PFSK-1 (cell line): Measurements from ENCODE around the gene OR4C6. TPM values are rescaled to one million over a fixed set of nuclear protein-coding genes. Genes with fewer than 3 reads are reported as not detected.

Experiments
- FOXP2 ChIP-seq: optimal IDR thresholded peaks from 2 replicates; pipeline ENCODE3; 2011; ENCODE audit warnings: borderline replicate concordance, control low read depth, inconsistent platforms; ENCODE audit not compliant: insufficient read depth; ENCODE audit errors: extremely low read length, extremely low read depth
- POLR2AphosphoS5 ChIP-seq: IDR thresholded peaks from 2 replicates; pipeline ENCODE4 v1.6.1; 2012; ENCODE audit warnings: low read depth, mild to moderate bottlenecking, control low read depth, low read length, moderate library complexity
- SIN3A ChIP-seq: IDR thresholded peaks from 2 replicates; pipeline ENCODE4 v1.6.1; 2012; ENCODE audit warnings: mild to moderate bottlenecking, low read length, moderate library complexity, borderline replicate concordance; ENCODE audit not compliant: insufficient read depth
- TAF1 ChIP-seq: IDR thresholded peaks from 2 replicates; pipeline ENCODE4 v1.6.1; 2012; ENCODE audit warnings: low read length, control low read depth, borderline replicate concordance; ENCODE audit not compliant: insufficient read depth
- polyA plus RNA-seq: library from polyadenylated mRNA; unstranded; fragments of >200 nt; gene quantifications from one replicate; pipeline ENCODE4 v1.2.1, GENCODE V29; 2012; ENCODE audit warnings: low read depth, missing spikeins; ENCODE audit not compliant: insufficient read length
- TF ChIP-seq, protein P1 (sequence below), 2 experiments: IDR thresholded peaks; 2 replicates each; pipeline versions ENCODE4 v1.6.1 to v1.8.0; 2011 to 2012; ENCODE audit warnings: low read depth in 2 of 2, low read length in 2 of 2, control low read depth in 1 of 2, inconsistent platforms in 1 of 2, mild to moderate bottlenecking in 1 of 2, moderate library complexity in 1 of 2; ENCODE audit not compliant: insufficient read depth in 1 of 2

OR4C6 gene
- polyA plus RNA-seq = not detected

GRCh38 chr11:55661901-55662300, at the start of gene OR4C6:
Gene OR4C6 (plus strand): TSS chr11:55662201. CDS start chr11:55665167, 2,966 bp downstream.
- TF ChIP-seq TAF1 (no peak), FOXP2 (no peak), POLR2AphosphoS5 (no peak), SIN3A (no peak)

GRCh38 chr11:55624531-55624930, 37.5 kb upstream of the OR4C6 start:
- no peak for TF ChIP-seq POLR2AphosphoS5
- TF ChIP-seq, protein P1, sequence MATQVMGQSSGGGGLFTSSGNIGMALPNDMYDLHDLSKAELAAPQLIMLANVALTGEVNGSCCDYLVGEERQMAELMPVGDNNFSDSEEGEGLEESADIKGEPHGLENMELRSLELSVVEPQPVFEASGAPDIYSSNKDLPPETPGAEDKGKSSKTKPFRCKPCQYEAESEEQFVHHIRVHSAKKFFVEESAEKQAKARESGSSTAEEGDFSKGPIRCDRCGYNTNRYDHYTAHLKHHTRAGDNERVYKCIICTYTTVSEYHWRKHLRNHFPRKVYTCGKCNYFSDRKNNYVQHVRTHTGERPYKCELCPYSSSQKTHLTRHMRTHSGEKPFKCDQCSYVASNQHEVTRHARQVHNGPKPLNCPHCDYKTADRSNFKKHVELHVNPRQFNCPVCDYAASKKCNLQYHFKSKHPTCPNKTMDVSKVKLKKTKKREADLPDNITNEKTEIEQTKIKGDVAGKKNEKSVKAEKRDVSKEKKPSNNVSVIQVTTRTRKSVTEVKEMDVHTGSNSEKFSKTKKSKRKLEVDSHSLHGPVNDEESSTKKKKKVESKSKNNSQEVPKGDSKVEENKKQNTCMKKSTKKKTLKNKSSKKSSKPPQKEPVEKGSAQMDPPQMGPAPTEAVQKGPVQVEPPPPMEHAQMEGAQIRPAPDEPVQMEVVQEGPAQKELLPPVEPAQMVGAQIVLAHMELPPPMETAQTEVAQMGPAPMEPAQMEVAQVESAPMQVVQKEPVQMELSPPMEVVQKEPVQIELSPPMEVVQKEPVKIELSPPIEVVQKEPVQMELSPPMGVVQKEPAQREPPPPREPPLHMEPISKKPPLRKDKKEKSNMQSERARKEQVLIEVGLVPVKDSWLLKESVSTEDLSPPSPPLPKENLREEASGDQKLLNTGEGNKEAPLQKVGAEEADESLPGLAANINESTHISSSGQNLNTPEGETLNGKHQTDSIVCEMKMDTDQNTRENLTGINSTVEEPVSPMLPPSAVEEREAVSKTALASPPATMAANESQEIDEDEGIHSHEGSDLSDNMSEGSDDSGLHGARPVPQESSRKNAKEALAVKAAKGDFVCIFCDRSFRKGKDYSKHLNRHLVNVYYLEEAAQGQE (IDR thresholded peaks at IDR 0.05; ENCODE audit: insufficient read depth in 1 of 2, low read depth in 2 of 2, low read length in 2 of 2) = no peak
- no peak for TF ChIP-seq FOXP2
- no peak for TF ChIP-seq SIN3A
- TF ChIP-seq TAF1 = no peak

DNA sequence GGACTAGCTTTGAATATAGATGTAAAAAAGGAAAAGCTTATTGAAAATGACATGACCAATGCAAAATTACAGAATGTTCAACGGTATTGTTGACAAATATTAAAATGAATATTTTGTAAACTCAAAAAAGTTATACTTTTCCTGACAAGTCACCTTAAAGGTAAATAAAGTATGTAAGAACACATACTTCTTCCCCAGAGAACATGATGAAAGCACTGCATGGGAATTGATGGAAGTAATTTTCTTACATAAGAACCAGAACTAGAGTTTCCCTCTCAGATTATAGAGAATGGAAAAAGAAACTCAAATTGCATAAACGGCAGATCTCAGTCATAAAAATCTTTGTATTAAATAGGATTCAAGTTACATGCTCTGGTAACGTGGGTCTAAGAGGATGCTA, 27.2 kb upstream of the OR4C6 start, which contains the start of gene OR4P4:
Gene OR4P4 (plus strand): TSS at position 301 of the 400 bp plus-strand sequence.
- TF ChIP-seq SIN3A = no peak
- no peak for TF ChIP-seq TAF1
- no peak for TF ChIP-seq POLR2AphosphoS5
- TF ChIP-seq, protein P1 (IDR thresholded peaks at IDR 0.05; ENCODE audit: insufficient read depth in 1 of 2, low read depth in 2 of 2, low read length in 2 of 2) = no peak
- no peak for TF ChIP-seq FOXP2

- TF ChIP-seq SIN3A (no peak), TAF1 (no peak), POLR2AphosphoS5 (no peak), FOXP2 (no peak)
- TF ChIP-seq, protein P1 (IDR thresholded peaks at IDR 0.05; ENCODE audit: insufficient read depth in 1 of 2, low read depth in 2 of 2, low read length in 2 of 2) = no peak
Observed at GRCh38 chr11:55648027-55648426, 14.0 kb upstream of the OR4C6 start, which contains the start of gene OR4S2. Gene OR4S2 (plus strand): TSS chr11:55648327. CDS start chr11:55650904, 2,577 bp downstream.

- no peak for TF ChIP-seq SIN3A
- no peak for TF ChIP-seq POLR2AphosphoS5
- no peak for TF ChIP-seq FOXP2
- TF ChIP-seq TAF1 = no peak
- TF ChIP-seq, protein P1 (IDR thresholded peaks at IDR 0.05; ENCODE audit: insufficient read depth in 1 of 2, low read depth in 2 of 2, low read length in 2 of 2) = no peak
Observed at GRCh38 chr11:55652560-55652959, 9.4 kb upstream of the OR4C6 start.
